ENCODE measurements around the gene BTLA. TPM values are rescaled to one million over a fixed set of nuclear protein-coding genes. Genes with fewer than 3 reads are reported as not detected.
A peak's percentile ranks its signal among the peaks of the same experiment; 100 is the strongest.

The BTLA gene
- total RNA-seq, 1 donor from 2014 or later = 0.86 TPM

DNA sequence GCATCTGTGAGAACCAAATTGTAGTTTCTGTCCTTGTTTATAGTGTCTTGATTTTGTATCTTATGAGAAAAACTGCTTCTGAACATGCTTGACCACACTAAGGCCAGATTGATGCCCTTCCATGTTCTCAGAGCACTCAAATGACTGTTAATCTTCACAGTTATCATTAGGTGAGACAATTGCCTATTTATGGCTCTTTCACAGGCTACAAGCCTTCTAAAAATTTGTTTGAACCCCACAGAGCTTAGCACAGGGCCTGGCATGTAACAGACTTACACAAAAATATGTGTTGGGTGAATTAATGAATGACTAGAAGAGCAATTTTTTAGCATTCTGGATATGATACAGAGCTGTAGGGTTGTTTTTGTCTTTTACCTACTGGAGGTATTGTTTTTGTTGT, 43.1 kb downstream of the BTLA start:
- intact Hi-C loops (cut with DNase I) = no loop called here
- ATAC-seq (no peak), DNase-seq (no peak)
- Histone ChIP-seq H3K4me1 (no peaks in the 10 kb centered on the region), H3K27ac (no peak overlapping the region), H3K9me3 (no peaks in the 10 kb centered on the region), H3K27me3 (ENCODE audit: low read depth) (no peaks in the 10 kb centered on the region), H3K4me3 (no peak overlapping the region), H3K36me3 (no peaks in the 10 kb centered on the region)
- TF ChIP-seq, protein P1, sequence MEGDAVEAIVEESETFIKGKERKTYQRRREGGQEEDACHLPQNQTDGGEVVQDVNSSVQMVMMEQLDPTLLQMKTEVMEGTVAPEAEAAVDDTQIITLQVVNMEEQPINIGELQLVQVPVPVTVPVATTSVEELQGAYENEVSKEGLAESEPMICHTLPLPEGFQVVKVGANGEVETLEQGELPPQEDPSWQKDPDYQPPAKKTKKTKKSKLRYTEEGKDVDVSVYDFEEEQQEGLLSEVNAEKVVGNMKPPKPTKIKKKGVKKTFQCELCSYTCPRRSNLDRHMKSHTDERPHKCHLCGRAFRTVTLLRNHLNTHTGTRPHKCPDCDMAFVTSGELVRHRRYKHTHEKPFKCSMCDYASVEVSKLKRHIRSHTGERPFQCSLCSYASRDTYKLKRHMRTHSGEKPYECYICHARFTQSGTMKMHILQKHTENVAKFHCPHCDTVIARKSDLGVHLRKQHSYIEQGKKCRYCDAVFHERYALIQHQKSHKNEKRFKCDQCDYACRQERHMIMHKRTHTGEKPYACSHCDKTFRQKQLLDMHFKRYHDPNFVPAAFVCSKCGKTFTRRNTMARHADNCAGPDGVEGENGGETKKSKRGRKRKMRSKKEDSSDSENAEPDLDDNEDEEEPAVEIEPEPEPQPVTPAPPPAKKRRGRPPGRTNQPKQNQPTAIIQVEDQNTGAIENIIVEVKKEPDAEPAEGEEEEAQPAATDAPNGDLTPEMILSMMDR (IDR thresholded peaks at IDR 0.05) = no peak

DNA sequence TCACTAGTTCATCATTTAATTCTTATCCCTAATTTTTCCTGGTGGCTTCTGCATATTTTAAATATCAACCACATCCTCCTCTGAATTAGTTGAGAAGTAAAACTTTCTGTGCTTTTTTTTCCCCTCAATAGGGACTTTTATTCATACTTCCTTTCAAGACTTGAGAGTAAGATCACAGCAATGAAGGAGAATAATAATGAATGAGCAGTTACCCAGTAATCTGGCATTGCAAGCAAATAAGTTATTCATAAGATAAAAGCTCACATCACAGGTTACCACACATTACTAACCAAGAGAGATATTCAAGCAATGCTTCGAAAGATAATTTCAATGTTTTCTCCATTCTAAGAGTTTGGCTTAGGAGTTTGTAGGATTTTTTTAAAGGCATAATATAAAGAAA, 50.3 kb downstream of the BTLA start:
- intact Hi-C loops (cut with DNase I) = no loop called here
- no peak for ATAC-seq
- Histone ChIP-seq H3K27ac (no peak overlapping the region), H3K9me3 (no peaks in the 10 kb centered on the region), H3K4me1 (no peaks in the 10 kb centered on the region), H3K4me3 (no peak overlapping the region), H3K27me3 (ENCODE audit: low read depth) (no peaks in the 10 kb centered on the region), H3K36me3 (no peaks in the 10 kb centered on the region)
- no peak for DNase-seq
- TF ChIP-seq, protein P1 (IDR thresholded peaks at IDR 0.05) = no peak

DNA sequence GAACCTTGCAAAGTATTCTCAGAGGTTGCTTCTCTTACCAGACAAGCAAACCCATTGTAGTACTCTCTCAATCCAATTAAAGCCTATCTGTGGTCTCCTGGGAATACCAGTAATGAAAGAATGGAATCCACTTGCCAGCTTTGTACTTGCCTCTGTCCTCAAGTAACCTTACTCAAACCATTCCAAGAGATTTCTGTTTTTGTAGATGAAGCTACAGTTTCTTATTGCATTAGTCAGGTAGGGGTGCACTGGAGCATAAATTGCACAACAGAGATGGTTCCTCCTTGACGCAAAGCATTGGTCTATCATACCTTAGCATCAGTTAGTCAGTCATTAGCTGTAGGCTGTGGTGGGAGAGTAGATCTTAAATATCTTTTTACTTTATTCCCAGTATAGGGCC, 52.9 kb downstream of the BTLA start:
- no peak overlapping the region for H3K4me3 ChIP-seq
- no peak for DNase-seq
- H3K36me3 ChIP-seq = no peaks in the 10 kb centered on the region
- intact Hi-C loops (cut with DNase I) = no loop called here
- no peaks in the 10 kb centered on the region for H3K27me3 ChIP-seq (ENCODE audit: low read depth)
- TF ChIP-seq, protein P1 (IDR thresholded peaks at IDR 0.05) = no peak
- H3K9me3 ChIP-seq = no peaks in the 10 kb centered on the region
- no peak for ATAC-seq
- H3K27ac ChIP-seq = no peak overlapping the region
- H3K4me1 ChIP-seq = no peaks in the 10 kb centered on the region

DNA sequence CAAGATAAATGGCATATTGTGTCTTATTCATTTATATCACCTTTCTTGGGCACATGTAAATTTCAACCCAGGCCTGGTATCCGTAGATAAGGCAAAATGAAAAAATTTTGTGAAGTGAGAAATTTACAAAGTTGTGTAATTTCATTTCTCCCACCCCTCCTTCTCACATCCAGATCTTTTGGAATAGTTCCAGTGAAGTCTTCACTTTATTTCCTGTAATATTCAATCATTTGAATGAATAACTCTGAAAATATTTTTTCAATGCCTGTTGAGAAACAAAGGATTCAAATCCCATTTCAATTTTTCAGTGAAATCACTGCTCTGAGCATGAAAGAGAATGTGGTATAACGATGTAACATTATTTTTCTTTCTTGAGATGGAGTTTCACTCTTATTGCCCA, 53.4 kb downstream of the BTLA start:
- no peaks in the 10 kb centered on the region for H3K27me3 ChIP-seq (ENCODE audit: low read depth)
- DNase-seq (no peak), ATAC-seq (no peak)
- H3K4me1 ChIP-seq = no peaks in the 10 kb centered on the region
- no peak overlapping the region for H3K27ac ChIP-seq
- TF ChIP-seq, protein P1 (IDR thresholded peaks at IDR 0.05) = no peak
- intact Hi-C loops (cut with DNase I) = no loop called here
- no peaks in the 10 kb centered on the region for H3K9me3 ChIP-seq
- no peak overlapping the region for H3K4me3 ChIP-seq
- H3K36me3 ChIP-seq = no peaks in the 10 kb centered on the region

DNA sequence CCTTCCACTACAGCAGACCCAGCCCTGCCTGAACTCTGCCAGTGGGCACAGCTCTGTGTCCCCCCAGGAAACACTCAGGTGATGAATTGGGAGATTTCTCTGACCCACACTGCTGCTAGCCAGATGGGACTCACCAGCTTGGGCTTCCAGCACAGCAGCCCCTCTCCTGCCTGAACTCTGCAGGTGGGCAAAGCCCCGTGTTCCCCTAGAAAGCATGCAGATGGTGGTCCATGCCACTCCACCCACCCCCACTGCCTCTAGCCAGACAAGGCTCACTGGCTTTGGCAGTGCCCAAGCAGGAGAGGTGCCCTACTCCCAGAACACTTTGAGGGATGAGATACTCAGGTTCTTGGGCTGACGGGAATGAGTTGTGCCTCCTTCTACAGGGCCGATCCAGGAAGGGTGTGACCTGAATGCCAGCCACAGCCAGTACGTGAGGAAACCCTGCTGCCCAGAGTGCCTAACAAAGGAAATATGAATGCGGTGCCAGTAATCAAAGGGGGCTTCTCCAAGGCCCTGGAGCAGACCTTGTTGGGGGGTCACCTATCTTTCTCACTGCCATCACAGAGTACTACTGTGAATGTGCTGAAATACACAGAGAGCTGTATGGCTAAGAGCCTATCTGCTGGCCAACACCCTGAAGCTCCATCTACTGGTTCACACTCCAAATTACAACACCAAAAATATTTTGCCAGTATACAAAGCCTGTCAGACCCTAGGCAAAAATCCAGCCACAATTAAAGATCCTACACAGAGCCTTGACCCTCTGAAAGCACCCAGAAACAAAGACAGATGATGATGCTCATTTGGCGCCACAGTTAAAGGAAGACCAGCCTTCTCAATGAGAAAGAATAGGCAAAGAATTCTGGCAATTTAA, 61.9 kb downstream of the BTLA start:
- no peaks in the 10 kb centered on the region for H3K27me3 ChIP-seq (ENCODE audit: low read depth)
- H3K4me1 ChIP-seq = no peaks in the 10 kb centered on the region
- H3K36me3 ChIP-seq = no peaks in the 10 kb centered on the region
- no peaks in the 10 kb centered on the region for H3K9me3 ChIP-seq
- H3K27ac ChIP-seq = no peak overlapping the region
- TF ChIP-seq, protein P1 (IDR thresholded peaks at IDR 0.05) = peak; percentile 34
- no peak for DNase-seq
- intact Hi-C loops (cut with DNase I) = no loop called here
- H3K4me3 ChIP-seq = no peak overlapping the region
- ATAC-seq = peak; percentile 58 to 59
